K562 (cell line): ENCODE results near the gene EMC1. TPM values are rescaled to one million over a fixed set of nuclear protein-coding genes. Genes with fewer than 3 reads are reported as not detected.

Experiments
- ATAC-seq: fragments of 200-7000 bp; cut with Tn5 transposase; 3 replicates; pipeline ENCODE4 v1.9.1; 2020; ENCODE audit warnings: moderate library complexity
- BruUV-seq: library from RNA; stranded (reverse); fragments of 400-500 nt; replicated peaks from 2 replicates; lab custom pipeline; 2021; lab: Mats Ljungman, UMichigan
- CTCF ChIA-PET: fragments of 300-600 bp; formaldehyde crosslinking; extraction: SDS; loops from one replicate; lab custom pipeline; 2021; ENCODE audit warnings: low intra/inter-chr PET ratio; lab: Yijun Ruan, JAX
- POLR2A ChIA-PET: fragments of 300-600, 350-650 bp; sonication (Branson Sonifier 250); formaldehyde crosslinking; extraction: SDS; loops from one replicate; lab custom pipeline; 2021; ENCODE audit warnings: antibody characterized with exemption, inconsistent platforms; lab: Yijun Ruan, JAX
- DNase-seq, 4 experiments: peaks; one replicate each; pipeline versions ENCODE4 v3.0.0 to v3.0.0-alpha.2; 2011 to 2018; ENCODE audit warnings: low spot score in 3 of 4, mixed read lengths in 3 of 4; ENCODE audit errors: extremely low read depth in 1 of 4
- FAIRE-seq: peaks from 2 replicates; lab custom pipeline; 2011; peaks lifted over from hg19 to GRCh38; lab: Jason Lieb, UNC
- H2AFZ ChIP-seq: 2 replicates; pipeline ENCODE4 v1.6.0; 2011; ENCODE audit warnings: low read depth, low read length, control low read depth, inconsistent platforms
- H3K27ac ChIP-seq: fragments of 200-600 bp; 3 replicates; pipeline ENCODE4 v1.8.0; 2011; ENCODE audit warnings: low read depth, mild to moderate bottlenecking, control low read depth, inconsistent platforms, low read length, moderate library complexity, mixed read lengths; ENCODE audit errors: extremely low read depth
- H3K27me3 ChIP-seq, 2 experiments: fragments of 300-600 bp in 1 of 2; 2 replicates in 1 of 2; 3 replicates in 1 of 2; pipeline versions ENCODE4 v1.6.0 to v1.8.0; 2011; ENCODE audit warnings: inconsistent platforms in 2 of 2, low read length in 2 of 2, mild to moderate bottlenecking in 1 of 2, mixed read lengths in 1 of 2, moderate library complexity in 1 of 2; ENCODE audit not compliant: control insufficient read depth in 2 of 2, insufficient read depth in 2 of 2
- H3K36me3 ChIP-seq: fragments of 300-600 bp; 3 replicates; pipeline ENCODE4 v1.8.0; 2011; ENCODE audit warnings: mild to moderate bottlenecking, low read length, inconsistent platforms; ENCODE audit not compliant: control insufficient read depth, insufficient read depth
- H3K4me1 ChIP-seq, 2 experiments: fragments of 200-600 bp in 1 of 2; replicated peaks in 1 of 2; 2 replicates in 1 of 2; 3 replicates in 1 of 2; pipeline versions ENCODE4 v1.5.1 to v1.8.0; 2011; ENCODE audit warnings: inconsistent platforms in 2 of 2, low read length in 2 of 2, mild to moderate bottlenecking in 1 of 2, mixed read lengths in 1 of 2, moderate library complexity in 1 of 2; ENCODE audit not compliant: control insufficient read depth in 2 of 2, insufficient read depth in 2 of 2
- H3K4me2 ChIP-seq: 2 replicates; pipeline ENCODE4 v1.6.1; 2011; ENCODE audit warnings: low read length, control low read depth, inconsistent platforms, mixed read lengths; ENCODE audit not compliant: insufficient read depth
- H3K4me3 ChIP-seq: fragments of 200-600 bp; sonication (generic), shearing (Covaris generic); 2 replicates; pipeline ENCODE4 v1.5.1; 2016; ENCODE audit warnings: control low read depth, inconsistent platforms
- H3K79me2 ChIP-seq: fragments of 200-600 bp; 3 replicates; pipeline ENCODE4 v1.8.0; 2011; ENCODE audit warnings: low read length, inconsistent platforms; ENCODE audit not compliant: control insufficient read depth, insufficient read depth
- H3K9ac ChIP-seq, 2 experiments: 2 replicates each; pipeline versions ENCODE4 v1.6.0 to v1.6.1; 2011; ENCODE audit warnings: low read depth in 2 of 2, low read length in 2 of 2, control low read depth in 1 of 2, inconsistent platforms in 1 of 2, mild to moderate bottlenecking in 1 of 2, mixed read lengths in 1 of 2; ENCODE audit not compliant: insufficient read depth in 1 of 2
- H3K9me1 ChIP-seq: one replicate; pipeline ENCODE4 v1.6.0; 2011; ENCODE audit warnings: inconsistent platforms, mild to moderate bottlenecking, low read length, moderate library complexity; ENCODE audit not compliant: control insufficient read depth, insufficient read depth
- H3K9me3 ChIP-seq: replicated peaks from 2 replicates; pipeline ENCODE4 v1.5.1; 2011; ENCODE audit warnings: low read depth, low read length, inconsistent platforms; ENCODE audit not compliant: control insufficient read depth, insufficient read depth
- H4K20me1 ChIP-seq: replicated peaks from 2 replicates; pipeline ENCODE4 v1.6.1; 2011; ENCODE audit warnings: low read length, inconsistent platforms, mixed read lengths; ENCODE audit not compliant: control insufficient read depth, insufficient read depth
- ATF6 ChIP-seq: sonication (generic); formaldehyde crosslinking; IDR thresholded peaks from 2 replicates; pipeline ENCODE4 v1.4.0; 2020; ENCODE audit warnings: mild to moderate bottlenecking, missing genetic modification reagents
- E2F5 ChIP-seq: sonication (generic); formaldehyde crosslinking; IDR thresholded peaks from 2 replicates; pipeline ENCODE4 v1.8.0; 2022; ENCODE audit warnings: mild to moderate bottlenecking, missing genetic modification reagents
- FOXK2 ChIP-seq, 2 experiments: fragments of 450-650 bp; IDR thresholded peaks in 1 of 2; conservative IDR thresholded peaks in 1 of 2; 2 replicates each; pipeline ENCODE4 v1.6.1; 2016; ENCODE audit warnings: low read depth in 2 of 2, mild to moderate bottlenecking in 1 of 2
- HDAC8 ChIP-seq: fragments of 450-650 bp; IDR thresholded peaks from 2 replicates; pipeline ENCODE4 v1.6.1; 2016; ENCODE audit warnings: mild to moderate bottlenecking, missing genetic modification characterization, moderate library complexity, missing compliant biosample characterization
- MTA3 ChIP-seq: fragments of 450-650 bp; formaldehyde crosslinking; IDR thresholded peaks from 2 replicates; pipeline ENCODE4 v1.6.1; 2017; ENCODE audit warnings: mild to moderate bottlenecking, borderline replicate concordance
- MYBL2 ChIP-seq, 2 experiments: fragments of 450-650 bp in 1 of 2; sonication (generic) in 1 of 2; formaldehyde crosslinking in 1 of 2; IDR thresholded peaks; 2 replicates each; pipeline versions ENCODE4 v1.6.1 to v1.8.1; 2017 to 2022; ENCODE audit warnings: borderline replicate concordance in 1 of 2, inconsistent platforms in 1 of 2, low read depth in 1 of 2, mild to moderate bottlenecking in 1 of 2, missing genetic modification reagents in 1 of 2, moderate library complexity in 1 of 2
- NFIX ChIP-seq: fragments of 250-450 bp; sonication (Bioruptor Pico); IDR thresholded peaks from 2 replicates; pipeline ENCODE4 v1.4.0; 2020; ENCODE audit warnings: low read depth, mild to moderate bottlenecking, moderate library complexity
- NR2C2 ChIP-seq, 2 experiments: fragments of 200-800 bp in 1 of 2; sonication (Bioruptor generic) in 1 of 2; sonication (generic) in 1 of 2; formaldehyde crosslinking in 1 of 2; IDR thresholded peaks; 2 replicates each; pipeline versions ENCODE4 v1.6.1 to v1.8.0; 2016 to 2022; ENCODE audit warnings: mild to moderate bottlenecking in 1 of 2, missing compliant biosample characterization in 1 of 2, missing genetic modification characterization in 1 of 2, missing genetic modification reagents in 1 of 2
- RFX7 ChIP-seq: fragments of 250-450 bp; sonication (Bioruptor Pico); IDR thresholded peaks from 2 replicates; pipeline ENCODE4 v1.5.1; 2021; ENCODE audit warnings: mild to moderate bottlenecking
- SIN3A ChIP-seq, 2 experiments: fragments of 150-350 bp in 1 of 2; IDR thresholded peaks; 2 replicates each; pipeline ENCODE4 v1.6.1; 2011 to 2016; ENCODE audit warnings: borderline replicate concordance in 2 of 2, low read depth in 2 of 2, low read length in 2 of 2, mild to moderate bottlenecking in 2 of 2, moderate library complexity in 2 of 2; ENCODE audit not compliant: control insufficient read depth in 1 of 2
- STAT5A ChIP-seq: IDR thresholded peaks from 2 replicates; pipeline ENCODE4 v1.6.1; 2012; ENCODE audit warnings: low read length, inconsistent platforms, borderline replicate concordance
- TARDBP ChIP-seq: fragments of 450-650 bp; IDR thresholded peaks from 2 replicates; pipeline ENCODE4 v1.6.1; 2016
- TFE3 ChIP-seq: fragments of 450-650 bp; formaldehyde crosslinking; IDR thresholded peaks from 2 replicates; pipeline ENCODE4 v1.4.0; 2020; ENCODE audit warnings: mild to moderate bottlenecking, mixed read lengths
- U2AF2 ChIP-seq: fragments of 200-400 bp; formaldehyde crosslinking; optimal IDR thresholded peaks from 2 replicates; pipeline ENCODE3; 2017; ENCODE audit warnings: low read depth, mild to moderate bottlenecking, low read length
- WHSC1 ChIP-seq: IDR thresholded peaks from one replicate; pipeline ENCODE4 v1.6.1; 2012; ENCODE audit warnings: low read length, control low read depth, inconsistent platforms
- WGBS: fragments of 100-300 bp; shearing (Covaris generic); methylation state at CpG from one replicate; pipeline ENCODE4 v1.1.6; 2016; ENCODE audit warnings: low coverage, mixed read lengths; ENCODE audit not compliant: insufficient coverage; ENCODE audit errors: missing lambda C conversion rate; 5-methylcytosine and 5-hydroxymethylcytosine counted together
- in situ Hi-C: fragments of 300-500 bp; cut with MboI; formaldehyde crosslinking; loops from 4 replicates; pipeline ENCODE4 v1.15.0; 2018; ENCODE audit warnings: inconsistent platforms, mixed read lengths
- intact Hi-C: fragments of 100-400 bp; cut with micrococcal nuclease; formaldehyde crosslinking; loops from 2 replicates; pipeline ENCODE4 v1.14.2; 2022
- polyA plus RNA-seq, 8 experiments: library from polyadenylated mRNA; depleted of rRNA in 4 of 8; stranded (reverse) in 5 of 8; unstranded in 3 of 8; fragments of >200 nt; fragmentation: Nextera tagmentation in 2 of 8; fragmentation: Illumina TruSeq in 1 of 8; extraction: Ambion mirVana in 2 of 8; extraction: Trizol in 1 of 8; gene quantifications; 2 replicates each; pipeline versions ENCODE4 v1.2.1 to v1.2.3, GENCODE V29; 2011 to 2014; ENCODE audit warnings: inconsistent platforms in 1 of 8, missing spikeins in 1 of 8
- total RNA-seq, 7 experiments: library from RNA; depleted of rRNA in 6 of 7; stranded (reverse); fragments of >200 nt in 6 of 7; fragmentation: Illumina TruSeq in 2 of 7; extraction: Trizol in 2 of 7; gene quantifications; 2 replicates each; pipeline versions ENCODE4 v1.2.1 to v1.2.3, GENCODE V29; 2011 to 2021; ENCODE audit warnings: low replicate concordance in 1 of 7

The EMC1 gene
- total and polyA plus RNA-seq, 9 of the 15 experiments (the other 6 are each of a cell fraction or from before 2014, with no cell fraction given) = 17.8 to 88.2 (median 37.4) TPM

GRCh38 chr1:19213580-19213979 is 37.7 kb downstream of the EMC1 start:
- H3K9me1 ChIP-seq = no peaks in the 10 kb centered on the region
- H3K27ac ChIP-seq = no peak overlapping the region; the same call in 2 of the 3 replicates
- H3K79me2 ChIP-seq = peaks cover 88% of the 10 kb centered on the region
- no peak overlapping the region for H2AFZ ChIP-seq
- no peaks in the 10 kb centered on the region for H3K27me3 ChIP-seq
- H3K4me2 ChIP-seq = no peak overlapping the region
- DNase-seq (no peak), ATAC-seq (no peak), FAIRE-seq (no peak)
- H4K20me1 ChIP-seq = peaks cover 6% of the 10 kb centered on the region; the same call in 1 of the 2 replicates
- WGBS = 100% methylated on average over 1 of the region's 1 CpG
- 0 out of 4 replicates have a peak overlapping the region, but pooled peaks of 1 of the 2 experiments have one; percentile 98 for H3K9ac ChIP-seq
- in situ Hi-C loops = no loop called here
- intact Hi-C loops = no loop called here
- H3K9me3 ChIP-seq = no peaks in the 10 kb centered on the region
- no peak for TF ChIP-seq MYBL2 (IDR thresholded peaks at IDR 0.05; ENCODE audit: low read depth)
- no peak for TF ChIP-seq MYBL2 (CRISPR knock-in tag; IDR thresholded peaks at IDR 0.05; ENCODE audit: borderline replicate concordance)
- no peak for TF ChIP-seq RFX7 (CRISPR knock-in tag)
- no peak for TF ChIP-seq NR2C2 (CRISPR knock-in tag; IDR thresholded peaks at IDR 0.05)
- TF ChIP-seq NR2C2 (tag; IDR thresholded peaks at IDR 0.05) = no peak
- TF ChIP-seq U2AF2 = no peak
- TF ChIP-seq TARDBP = no peak
- TF ChIP-seq E2F5 (CRISPR knock-in tag) = no peak
- no peak for TF ChIP-seq STAT5A
- no peak for TF ChIP-seq TFE3 (CRISPR knock-in tag)
- no peak for TF ChIP-seq ATF6 (CRISPR knock-in tag)
- no peak for TF ChIP-seq WHSC1
- no peak for TF ChIP-seq SIN3A (IDR thresholded peaks at IDR 0.05; ENCODE audit: borderline replicate concordance in 2 of 2, control insufficient read depth in 1 of 2, low read depth in 2 of 2, low read length in 2 of 2)
- TF ChIP-seq NFIX (CRISPR knock-in tag) = no peak
- no peak for TF ChIP-seq FOXK2 (conservative IDR thresholded peaks at IDR 0.05 in 1 of 2, IDR thresholded peaks at IDR 0.05 in 1 of 2; ENCODE audit: low read depth in 2 of 2)
- no peak for TF ChIP-seq MTA3
- no peak for TF ChIP-seq HDAC8 (tag)
- no TSS peak for BruUV-seq
- peaks cover 6 to 14% of the 10 kb centered on the region in 2 experiments for H3K4me1 ChIP-seq
- peaks cover 77% of the 10 kb centered on the region for H3K36me3 ChIP-seq
- ChIA-PET CTCF (no interaction called here), POLR2A (no interaction called here)
- H3K4me3 ChIP-seq = no peak overlapping the region
